ENCODE results near the gene TLCD3B. TPM values are rescaled to one million over a fixed set of nuclear protein-coding genes. Genes with fewer than 3 reads are reported as not detected.

Gene TLCD3B
- polyA plus RNA-seq, 1 donor from 2014 or later = 18.9 TPM

DNA sequence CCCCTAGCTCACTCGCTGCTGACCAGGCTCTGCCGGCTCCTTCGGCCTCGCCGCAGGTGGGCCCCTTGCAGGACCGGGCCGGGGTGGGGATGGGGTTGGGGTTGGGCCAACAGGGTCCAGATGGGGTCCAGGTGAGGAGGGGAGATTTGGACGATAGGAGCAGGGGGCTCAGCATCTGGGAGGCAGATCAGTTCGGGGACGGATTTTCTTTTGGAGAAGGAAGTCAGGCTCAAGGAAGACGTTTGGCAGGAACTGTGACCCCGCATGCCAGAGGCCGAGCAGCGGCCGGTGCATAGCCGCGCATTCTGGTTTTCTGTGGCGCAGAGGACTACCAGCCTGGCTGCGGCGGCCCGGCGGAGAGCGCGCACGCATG is 33.6 kb upstream of the TLCD3B start:
- no peaks in the 10 kb centered on the region for H4K20me1 ChIP-seq (ENCODE audit: insufficient read depth)
- TF ChIP-seq EZH2 (IDR thresholded peaks at IDR 0.05; ENCODE audit: borderline replicate concordance, insufficient read depth, low read length, poor library complexity, severe bottlenecking) (no peak), RAD21 (conservative IDR thresholded peaks at IDR 0.05) (no peak), POLR2AphosphoS5 (IDR thresholded peaks at IDR 0.05) (no peak), SMC3 (conservative IDR thresholded peaks at IDR 0.05; ENCODE audit: poor library complexity) (no peak), MXI1 (conservative IDR thresholded peaks at IDR 0.05; ENCODE audit: poor library complexity, severe bottlenecking) (no peak), EP300 (conservative IDR thresholded peaks at IDR 0.05; ENCODE audit: poor library complexity, severe bottlenecking) (no peak), TAF1 (IDR thresholded peaks at IDR 0.05; ENCODE audit: low read depth) (no peak)
- TF ChIP-seq, protein P1, sequence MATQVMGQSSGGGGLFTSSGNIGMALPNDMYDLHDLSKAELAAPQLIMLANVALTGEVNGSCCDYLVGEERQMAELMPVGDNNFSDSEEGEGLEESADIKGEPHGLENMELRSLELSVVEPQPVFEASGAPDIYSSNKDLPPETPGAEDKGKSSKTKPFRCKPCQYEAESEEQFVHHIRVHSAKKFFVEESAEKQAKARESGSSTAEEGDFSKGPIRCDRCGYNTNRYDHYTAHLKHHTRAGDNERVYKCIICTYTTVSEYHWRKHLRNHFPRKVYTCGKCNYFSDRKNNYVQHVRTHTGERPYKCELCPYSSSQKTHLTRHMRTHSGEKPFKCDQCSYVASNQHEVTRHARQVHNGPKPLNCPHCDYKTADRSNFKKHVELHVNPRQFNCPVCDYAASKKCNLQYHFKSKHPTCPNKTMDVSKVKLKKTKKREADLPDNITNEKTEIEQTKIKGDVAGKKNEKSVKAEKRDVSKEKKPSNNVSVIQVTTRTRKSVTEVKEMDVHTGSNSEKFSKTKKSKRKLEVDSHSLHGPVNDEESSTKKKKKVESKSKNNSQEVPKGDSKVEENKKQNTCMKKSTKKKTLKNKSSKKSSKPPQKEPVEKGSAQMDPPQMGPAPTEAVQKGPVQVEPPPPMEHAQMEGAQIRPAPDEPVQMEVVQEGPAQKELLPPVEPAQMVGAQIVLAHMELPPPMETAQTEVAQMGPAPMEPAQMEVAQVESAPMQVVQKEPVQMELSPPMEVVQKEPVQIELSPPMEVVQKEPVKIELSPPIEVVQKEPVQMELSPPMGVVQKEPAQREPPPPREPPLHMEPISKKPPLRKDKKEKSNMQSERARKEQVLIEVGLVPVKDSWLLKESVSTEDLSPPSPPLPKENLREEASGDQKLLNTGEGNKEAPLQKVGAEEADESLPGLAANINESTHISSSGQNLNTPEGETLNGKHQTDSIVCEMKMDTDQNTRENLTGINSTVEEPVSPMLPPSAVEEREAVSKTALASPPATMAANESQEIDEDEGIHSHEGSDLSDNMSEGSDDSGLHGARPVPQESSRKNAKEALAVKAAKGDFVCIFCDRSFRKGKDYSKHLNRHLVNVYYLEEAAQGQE (IDR thresholded peaks at IDR 0.05; ENCODE audit: borderline replicate concordance) = no peak
- TF ChIP-seq, protein P2, sequence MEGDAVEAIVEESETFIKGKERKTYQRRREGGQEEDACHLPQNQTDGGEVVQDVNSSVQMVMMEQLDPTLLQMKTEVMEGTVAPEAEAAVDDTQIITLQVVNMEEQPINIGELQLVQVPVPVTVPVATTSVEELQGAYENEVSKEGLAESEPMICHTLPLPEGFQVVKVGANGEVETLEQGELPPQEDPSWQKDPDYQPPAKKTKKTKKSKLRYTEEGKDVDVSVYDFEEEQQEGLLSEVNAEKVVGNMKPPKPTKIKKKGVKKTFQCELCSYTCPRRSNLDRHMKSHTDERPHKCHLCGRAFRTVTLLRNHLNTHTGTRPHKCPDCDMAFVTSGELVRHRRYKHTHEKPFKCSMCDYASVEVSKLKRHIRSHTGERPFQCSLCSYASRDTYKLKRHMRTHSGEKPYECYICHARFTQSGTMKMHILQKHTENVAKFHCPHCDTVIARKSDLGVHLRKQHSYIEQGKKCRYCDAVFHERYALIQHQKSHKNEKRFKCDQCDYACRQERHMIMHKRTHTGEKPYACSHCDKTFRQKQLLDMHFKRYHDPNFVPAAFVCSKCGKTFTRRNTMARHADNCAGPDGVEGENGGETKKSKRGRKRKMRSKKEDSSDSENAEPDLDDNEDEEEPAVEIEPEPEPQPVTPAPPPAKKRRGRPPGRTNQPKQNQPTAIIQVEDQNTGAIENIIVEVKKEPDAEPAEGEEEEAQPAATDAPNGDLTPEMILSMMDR (IDR thresholded peaks at IDR 0.05; ENCODE audit: poor library complexity, severe bottlenecking) = no peak
- peak overlapping the region; percentile 94 for H3K27ac ChIP-seq (ENCODE audit: low read length)
- H3K9me2 ChIP-seq (ENCODE audit: insufficient read depth, low read length) = no peaks in the 10 kb centered on the region
- no peaks in the 10 kb centered on the region for H3F3A ChIP-seq (ENCODE audit: insufficient read depth, low read length, poor library complexity, severe bottlenecking)
- H3K79me2 ChIP-seq (replicated peaks; ENCODE audit: insufficient read depth, low read length) = peaks cover 11% of the 10 kb centered on the region
- H3K4me2 ChIP-seq (ENCODE audit: low read length) = peak overlapping the region; percentile 83
- no peaks in the 10 kb centered on the region for H3K36me3 ChIP-seq (ENCODE audit: insufficient read depth, low read length)
- H2AFZ ChIP-seq (ENCODE audit: low read depth, low read length) = peak overlapping the region; percentile 96
- peak overlapping the region; percentile 95 for H3K9ac ChIP-seq (ENCODE audit: low read length)
- H3K4me3 ChIP-seq (ENCODE audit: low read length) = peak overlapping the region; percentile 97
- H3K9me3 ChIP-seq (ENCODE audit: low read length) = no peaks in the 10 kb centered on the region
- H3K27me3 ChIP-seq (ENCODE audit: insufficient read depth, low read depth, low read length) = no peaks in the 10 kb centered on the region

DNA sequence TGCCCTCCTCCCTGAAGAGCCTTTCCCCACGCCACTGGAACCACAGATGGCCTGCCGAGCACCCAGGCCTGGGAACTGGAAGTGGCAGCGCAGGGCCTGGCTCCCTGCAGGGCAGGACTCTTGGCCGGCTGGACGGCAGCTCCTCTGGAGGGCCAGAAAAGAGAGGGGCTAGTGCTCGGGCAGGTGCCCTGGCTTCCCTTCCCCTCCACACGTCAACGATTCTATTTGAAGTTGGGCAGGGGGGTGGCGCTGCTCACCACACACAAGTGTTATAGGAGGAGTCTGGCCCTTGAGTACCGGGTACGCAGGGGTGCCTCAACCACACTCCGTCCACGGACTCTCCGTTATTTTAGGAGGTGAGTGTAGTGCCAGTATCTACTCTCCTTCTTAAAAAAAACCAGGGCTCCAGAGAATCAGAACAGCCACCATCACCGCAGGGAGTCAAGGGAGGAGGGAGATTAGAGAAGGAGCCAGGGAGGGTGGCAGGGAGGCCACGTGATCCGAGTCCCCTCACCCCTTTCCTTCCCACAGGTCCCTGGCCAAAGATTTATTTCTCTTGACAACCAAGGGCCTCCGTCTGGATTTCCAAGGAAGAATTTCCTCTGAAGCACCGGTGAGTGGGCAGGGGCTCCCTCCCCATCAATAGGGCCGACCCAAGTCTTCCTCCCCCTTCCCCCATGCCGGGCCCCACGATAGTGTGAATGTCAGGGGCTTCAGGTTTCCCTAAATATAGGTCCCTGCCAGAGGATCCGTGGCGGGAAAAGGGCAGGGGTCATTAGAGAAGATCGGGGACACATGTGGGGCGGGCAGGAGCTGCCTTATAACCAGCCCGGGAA is 33.0 kb upstream of the TLCD3B start:
- Histone ChIP-seq H3K9me3 (ENCODE audit: low read length) (no peaks in the 10 kb centered on the region), H3F3A (ENCODE audit: insufficient read depth, low read length, poor library complexity, severe bottlenecking) (no peaks in the 10 kb centered on the region), H3K27me3 (ENCODE audit: insufficient read depth, low read depth, low read length) (no peaks in the 10 kb centered on the region), H3K36me3 (ENCODE audit: insufficient read depth, low read length) (no peaks in the 10 kb centered on the region), H4K20me1 (ENCODE audit: insufficient read depth) (no peaks in the 10 kb centered on the region), H2AFZ (ENCODE audit: low read depth, low read length) (peak overlapping the region; percentile 96), H3K79me2 (replicated peaks; ENCODE audit: insufficient read depth, low read length) (peaks cover 11% of the 10 kb centered on the region), H3K4me2 (ENCODE audit: low read length) (peak overlapping the region; percentile 83), H3K27ac (ENCODE audit: low read length) (peak overlapping the region; percentile 94), H3K9ac (ENCODE audit: low read length) (peak overlapping the region; percentile 95), H3K4me3 (ENCODE audit: low read length) (peak overlapping the region; percentile 97), H3K9me2 (ENCODE audit: insufficient read depth, low read length) (no peaks in the 10 kb centered on the region)
- TF ChIP-seq MXI1 (conservative IDR thresholded peaks at IDR 0.05; ENCODE audit: poor library complexity, severe bottlenecking) (no peak), EP300 (conservative IDR thresholded peaks at IDR 0.05; ENCODE audit: poor library complexity, severe bottlenecking) (no peak), TAF1 (IDR thresholded peaks at IDR 0.05; ENCODE audit: low read depth) (peak; percentile 27), RAD21 (conservative IDR thresholded peaks at IDR 0.05) (no peak), POLR2AphosphoS5 (IDR thresholded peaks at IDR 0.05) (no peak), EZH2 (IDR thresholded peaks at IDR 0.05; ENCODE audit: borderline replicate concordance, insufficient read depth, low read length, poor library complexity, severe bottlenecking) (no peak), SMC3 (conservative IDR thresholded peaks at IDR 0.05; ENCODE audit: poor library complexity) (no peak)
- TF ChIP-seq, protein P2 (IDR thresholded peaks at IDR 0.05; ENCODE audit: poor library complexity, severe bottlenecking) = peak; percentile 31
- TF ChIP-seq, protein P1 (IDR thresholded peaks at IDR 0.05; ENCODE audit: borderline replicate concordance) = no peak

Measured in neural cell (in vitro differentiated cells).